Measurements from ENCODE around the gene GPR21. TPM values are rescaled to one million over a fixed set of nuclear protein-coding genes. Genes with fewer than 3 reads are reported as not detected.

Gene GPR21
- total RNA-seq, 1 experiment from 2014 or later, result 1.1 TPM

- TF ChIP-seq REST (IDR thresholded peaks at IDR 0.05; ENCODE audit: low read depth) (no peak), YY1 (IDR thresholded peaks at IDR 0.05; ENCODE audit: extremely low read depth, insufficient replicate concordance, low read depth, low read length) (no peak), RAD21 (IDR thresholded peaks at IDR 0.05; ENCODE audit: low read depth) (no peak)
Observed at GRCh38 chr9:123053046-123053445, 19.6 kb downstream of the GPR21 start (continued).

- intact Hi-C loops (cut with micrococcal nuclease), result no loop called here
- no peak overlapping the region for H3K4me2 ChIP-seq (ENCODE audit: low read length)
- TF ChIP-seq CEBPB (IDR thresholded peaks at IDR 0.05; ENCODE audit: low read depth), result no peak
- TF ChIP-seq TCF7L2 (IDR thresholded peaks at IDR 0.05; ENCODE audit: borderline replicate concordance, extremely low read depth, insufficient read depth, insufficient read length), result no peak
- TF ChIP-seq ZBTB33 (IDR thresholded peaks at IDR 0.05; ENCODE audit: extremely low read depth, insufficient replicate concordance, low read length), result no peak
- TF ChIP-seq FOSL1 (IDR thresholded peaks at IDR 0.05; ENCODE audit: low read depth), result no peak
- no peaks in the 10 kb centered on the region for H3K9me2 ChIP-seq (ENCODE audit: insufficient read depth)
- H3K4me3 ChIP-seq (replicated peaks in 1 of 2; ENCODE audit: low read depth in 1 of 2, low read length in 2 of 2), result no peak overlapping the region
- no peak overlapping the region for H3K9ac ChIP-seq (ENCODE audit: low read length)
- DNase-seq (ENCODE audit: low read depth, low spot score) (no peak), ATAC-seq (no peak)
- no peak overlapping the region for H2AFZ ChIP-seq (ENCODE audit: low read depth, low read length, poor library complexity, severe bottlenecking)
- peaks cover 0 to 4% of the 10 kb centered on the region in 2 experiments; a peak in 1 of 4 replicates for H3K36me3 ChIP-seq (ENCODE audit: control insufficient read depth in 1 of 2, insufficient read depth in 2 of 2, low read length in 2 of 2)
- BruUV-seq (replicated peaks), result no TSS peak
- CTCF ChIA-PET, result interaction anchor here (0.8 kb wide), 1 partner anchor 20 kb away, joined by 3 read pairs; no protein-coding TSS in a partner anchor
- H3K79me2 ChIP-seq (ENCODE audit: insufficient read depth, low read length), result no peaks in the 10 kb centered on the region
- POLR2A ChIA-PET, result no interaction called here
- H3K27me3 ChIP-seq (ENCODE audit: insufficient read depth, low read length), result no peaks in the 10 kb centered on the region
- H3K9me3 ChIP-seq (ENCODE audit: control insufficient read depth in 1 of 2, insufficient read depth in 1 of 2, low read depth in 1 of 2, low read length in 2 of 2), result no peaks in the 10 kb centered on the region
- RAD21 ChIA-PET (ENCODE audit: low non-redundant PET in 1 of 2, low total read pairs in 2 of 2, uncharacterized antibody in 2 of 2, unreplicated experiment in 2 of 2), result no interaction called here
- no peak overlapping the region for H3K27ac ChIP-seq (ENCODE audit: low read depth, low read length)
- H3K4me1 ChIP-seq (ENCODE audit: control insufficient read depth in 1 of 2, insufficient read depth in 2 of 2, low read length in 2 of 2), result no peaks in the 10 kb centered on the region
- H4K20me1 ChIP-seq (ENCODE audit: insufficient read depth), result no peaks in the 10 kb centered on the region
Observed at GRCh38 chr9:123053711-123054110, 20.2 kb downstream of the GPR21 start.

Measured in HCT116 (cell line).